ENCODE data around the gene VSNL1. TPM values are rescaled to one million over a fixed set of nuclear protein-coding genes. Genes with fewer than 3 reads are reported as not detected.

Gene VSNL1
- total RNA-seq, 1 experiment from 2014 or later = not detected

GRCh38 chr2:17689010-17689409, 148.5 kb downstream of the VSNL1 start:
- DNase-seq (ENCODE audit: low spot score) = no peak

DNA sequence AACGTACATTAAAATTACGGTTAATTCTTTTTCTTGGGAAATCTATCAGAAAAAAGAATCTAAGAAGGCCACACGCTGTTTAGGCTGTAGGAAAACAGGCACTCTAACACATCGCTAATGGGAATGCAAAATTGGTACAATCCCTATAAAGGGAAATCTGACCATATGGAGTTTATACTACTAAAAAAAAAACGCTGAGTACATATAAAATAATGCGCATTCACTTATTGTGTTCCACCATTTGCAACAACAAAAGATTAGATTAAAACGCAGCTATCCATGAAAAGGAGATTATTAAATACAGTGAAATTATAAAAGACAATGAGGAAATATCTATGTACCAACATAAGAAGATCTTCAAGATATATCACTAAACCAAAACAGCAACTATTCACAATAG, 150.3 kb downstream of the VSNL1 start:
- no peak for DNase-seq (ENCODE audit: low spot score)

Other genes with a start within 250 kb of the VSNL1 start
- gene RAD51AP2, start 22.3 kb upstream of the VSNL1 start, total RNA-seq (2014; rRNA removed; shearing (Covaris generic)) = not detected in 2 replicates
- 6.6 and 8.4 TPM in 2 replicates for gene SMC6, start 213.1 kb downstream of the VSNL1 start, total RNA-seq (2014; rRNA removed; shearing (Covaris generic))
- gene GEN1, start 213.4 kb downstream of the VSNL1 start, total RNA-seq (2014; rRNA removed; shearing (Covaris generic)) = 16.8 and 18.5 TPM in 2 replicates

Data from HT-29 (cell line).